Measurements from ENCODE around the gene ELANE.

ELANE gene

GRCh38 chr19:869245-870177 lies 17.4 kb downstream of the ELANE start:
- DNase-seq (ENCODE audit: low spot score): no peak
- no peak for TF ChIP-seq CTCF (IDR thresholded peaks at IDR 0.05; ENCODE audit: extremely low read depth, missing control alignments)

GRCh38 chr19:870314-870713 lies 18.2 kb downstream of the ELANE start:
- TF ChIP-seq CTCF (IDR thresholded peaks at IDR 0.05; ENCODE audit: extremely low read depth, missing control alignments): no peak
- DNase-seq (ENCODE audit: low spot score): no peak

GRCh38 chr19:870963-871401 lies 18.9 kb downstream of the ELANE start:
- no peak for DNase-seq (ENCODE audit: low spot score)

GRCh38 chr19:871446-872265 lies 19.6 kb downstream of the ELANE start:
- TF ChIP-seq CTCF (IDR thresholded peaks at IDR 0.05; ENCODE audit: extremely low read depth, missing control alignments): no peak
- no peak for DNase-seq (ENCODE audit: low spot score)

More at GRCh38 chr19:870963-871401, 18.9 kb downstream of the ELANE start:
- no peak for TF ChIP-seq CTCF (IDR thresholded peaks at IDR 0.05; ENCODE audit: extremely low read depth, missing control alignments)

GRCh38 chr19:872266-872951 lies 20.3 kb downstream of the ELANE start:
- peak; percentile 92 for DNase-seq (ENCODE audit: low spot score)
- TF ChIP-seq CTCF (IDR thresholded peaks at IDR 0.05; ENCODE audit: extremely low read depth, missing control alignments): no peak

GRCh38 chr19:873084-873483 lies 21.0 kb downstream of the ELANE start:
- no peak for TF ChIP-seq CTCF (IDR thresholded peaks at IDR 0.05; ENCODE audit: extremely low read depth, missing control alignments)
- DNase-seq (ENCODE audit: low spot score): peak; percentile 88

Measured in GM20000 (cell line).